PC-9 (cell line): ENCODE data around the gene FAM3C. TPM values are rescaled to one million over a fixed set of nuclear protein-coding genes. Genes with fewer than 3 reads are reported as not detected.

Experiments used
- BruUV-seq: library from RNA; stranded (reverse); fragments of 400-500 nt; replicated peaks from 2 replicates; lab custom pipeline; 2021; lab: Mats Ljungman, UMichigan
- CTCF ChIA-PET: fragments of 300-600 bp; sonication (Branson Sonifier 250); formaldehyde crosslinking; loops from one replicate; lab custom pipeline; 2022; ENCODE audit warnings: antibody characterized with exemption; lab: Charles Lee
- POLR2A ChIA-PET: fragments of 300-600 bp; sonication (Branson Sonifier 250); formaldehyde crosslinking; loops from one replicate; lab custom pipeline; 2022; ENCODE audit warnings: antibody characterized with exemption; ENCODE audit not compliant: unreplicated experiment; lab: Charles Lee
- DNase-seq, 2 experiments: peaks; one replicate each; pipeline versions ENCODE4 v3.0.0 to v3.0.0-alpha.2; 2015 to 2022; ENCODE audit warnings: mixed read lengths in 1 of 2
- H2AFZ ChIP-seq: fragments of 200-600 bp; sonication (generic); 2 replicates; pipeline ENCODE4 v1.8.1; 2017; ENCODE audit warnings: antibody characterized with exemption
- H3F3A ChIP-seq: fragments of 200-600 bp; sonication (generic); 2 replicates; pipeline ENCODE4 v1.8.1; 2017; ENCODE audit warnings: antibody characterized with exemption, mild to moderate bottlenecking, low read depth; ENCODE audit not compliant: insufficient read depth
- H3K27ac ChIP-seq: fragments of 200-600 bp; sonication (generic); 2 replicates; pipeline ENCODE4 v1.6.1; 2016; ENCODE audit warnings: mixed run types
- H3K27me3 ChIP-seq: fragments of 200-600 bp; sonication (generic); 2 replicates; pipeline ENCODE4 v1.6.1; 2016; ENCODE audit warnings: low read depth, mixed run types; ENCODE audit not compliant: insufficient read depth
- H3K36me3 ChIP-seq: fragments of 200-600 bp; sonication (generic); 2 replicates; pipeline ENCODE4 v1.6.1; 2016; ENCODE audit warnings: low read depth, mixed run types
- H3K4me1 ChIP-seq: fragments of 200-600 bp; sonication (generic); replicated peaks from 2 replicates; pipeline ENCODE4 v1.6.1; 2016; ENCODE audit warnings: mixed run types; ENCODE audit not compliant: insufficient read depth
- H3K4me2 ChIP-seq: fragments of 200-600 bp; sonication (generic); 2 replicates; pipeline ENCODE4 v1.6.1; 2017; ENCODE audit warnings: mixed run types
- H3K4me3 ChIP-seq: fragments of 200-600 bp; sonication (generic); 2 replicates; pipeline ENCODE4 v1.6.1; 2016; ENCODE audit warnings: mixed run types
- H3K79me2 ChIP-seq: fragments of 200-600 bp; sonication (generic); 2 replicates; pipeline ENCODE4 v1.6.1; 2017; ENCODE audit warnings: low read depth, mixed run types
- H3K9me2 ChIP-seq: fragments of 200-600 bp; sonication (generic); 2 replicates; pipeline ENCODE4 v1.8.1; 2017; ENCODE audit warnings: mild to moderate bottlenecking; ENCODE audit not compliant: insufficient read depth
- H3K9me3 ChIP-seq: fragments of 200-600 bp; sonication (generic); 2 replicates; pipeline ENCODE4 v1.8.1; 2016; ENCODE audit warnings: low read depth; ENCODE audit not compliant: insufficient read depth
- H4K20me1 ChIP-seq: fragments of 200-600 bp; sonication (generic); 2 replicates; pipeline ENCODE4 v1.8.1; 2017; ENCODE audit not compliant: insufficient read depth
- CTCF ChIP-seq: fragments of 200-600 bp; sonication (generic); conservative IDR thresholded peaks from 2 replicates; pipeline ENCODE4 v1.6.1; 2017; ENCODE audit warnings: mixed run types, antibody characterized with exemption, mild to moderate bottlenecking, moderate library complexity
- EZH2 ChIP-seq: fragments of 200-600 bp; sonication (generic); IDR thresholded peaks from 2 replicates; pipeline ENCODE4 v1.8.0; 2017; ENCODE audit warnings: antibody characterized with exemption, low read depth
- intact Hi-C: fragments of 100-400 bp; cut with micrococcal nuclease; formaldehyde crosslinking; loops from one replicate; pipeline ENCODE4 v1.10.0; 2022; ENCODE audit not compliant: unreplicated experiment
- total RNA-seq: library from RNA; stranded (reverse); gene quantifications from 2 replicates; pipeline ENCODE4 v1.2.3, GENCODE V29; 2021

The FAM3C gene
- total RNA-seq, 1 experiment from 2014 or later = 134 TPM

GRCh38 chr7:121406944-121407343 lies 10.8 kb upstream of the FAM3C start:
- no peak overlapping the region for H3K27ac ChIP-seq
- ChIA-PET POLR2A (no interaction called here), CTCF (no interaction called here)
- no peaks in the 10 kb centered on the region for H3F3A ChIP-seq
- no peaks in the 10 kb centered on the region; the same call in 1 of the 2 replicates for H3K9me2 ChIP-seq
- H3K27me3 ChIP-seq = no peaks in the 10 kb centered on the region
- H3K4me1 ChIP-seq = no peaks in the 10 kb centered on the region
- DNase-seq = no peak
- H3K36me3 ChIP-seq = no peaks in the 10 kb centered on the region
- H3K9me3 ChIP-seq = no peaks in the 10 kb centered on the region
- H4K20me1 ChIP-seq = no peaks in the 10 kb centered on the region
- no peak for TF ChIP-seq EZH2
- no peak for TF ChIP-seq CTCF
- H3K4me2 ChIP-seq = no peak overlapping the region
- H3K4me3 ChIP-seq = no peak overlapping the region
- H3K79me2 ChIP-seq = no peaks in the 10 kb centered on the region
- H2AFZ ChIP-seq = no peak overlapping the region
- no TSS peak for BruUV-seq
- intact Hi-C loops = no loop called here

GRCh38 chr7:121406461-121406860 lies 10.4 kb upstream of the FAM3C start:
- H3K9me2 ChIP-seq = no peaks in the 10 kb centered on the region; the same call in 1 of the 2 replicates
- ChIA-PET POLR2A (no interaction called here), CTCF (no interaction called here)
- no peaks in the 10 kb centered on the region for H4K20me1 ChIP-seq
- H3K4me2 ChIP-seq = no peak overlapping the region
- DNase-seq = no peak
- H3K4me1 ChIP-seq = no peaks in the 10 kb centered on the region
- H3F3A ChIP-seq = no peaks in the 10 kb centered on the region
- no peaks in the 10 kb centered on the region for H3K36me3 ChIP-seq
- no TSS peak for BruUV-seq
- no peak overlapping the region for H3K4me3 ChIP-seq
- no peaks in the 10 kb centered on the region for H3K9me3 ChIP-seq
- H3K27me3 ChIP-seq = no peaks in the 10 kb centered on the region
- intact Hi-C loops = no loop called here
- no peak overlapping the region for H2AFZ ChIP-seq
- TF ChIP-seq EZH2 (no peak), CTCF (no peak)
- no peak overlapping the region for H3K27ac ChIP-seq
- no peaks in the 10 kb centered on the region for H3K79me2 ChIP-seq

- H3K36me3 ChIP-seq = no peaks in the 10 kb centered on the region
- H3F3A ChIP-seq = no peaks in the 10 kb centered on the region
- H3K79me2 ChIP-seq = no peaks in the 10 kb centered on the region
- ChIA-PET POLR2A (no interaction called here), CTCF (no interaction called here)
- no peak for DNase-seq
- no peak overlapping the region for H3K27ac ChIP-seq
- no peak for TF ChIP-seq CTCF
- TF ChIP-seq EZH2 = no peak
- no peaks in the 10 kb centered on the region for H3K27me3 ChIP-seq
- H3K4me3 ChIP-seq = no peak overlapping the region
- H3K4me1 ChIP-seq = no peaks in the 10 kb centered on the region
- intact Hi-C loops = no loop called here
- no TSS peak for BruUV-seq
- no peak overlapping the region for H3K4me2 ChIP-seq
- H4K20me1 ChIP-seq = no peaks in the 10 kb centered on the region
- H3K9me3 ChIP-seq = no peaks in the 10 kb centered on the region
- no peaks in the 10 kb centered on the region for H3K9me2 ChIP-seq
- no peak overlapping the region for H2AFZ ChIP-seq
Measured at GRCh38 chr7:121404348-121404747, 8.2 kb upstream of the FAM3C start.
